HEK293T (cell line): Measurements from ENCODE around the gene OR4D10.
"Not testable (repeated sequence)": the region's sequence is repeated elsewhere in the genome, so short reads cannot be mapped to it uniquely, and the experiment has no call there.

ENCODE experiments used
- BHLHE40 ChIP-seq: fragments of 450-650 bp; IDR thresholded peaks from 2 replicates; pipeline ENCODE4 v1.6.1; 2016; ENCODE audit warnings: mild to moderate bottlenecking, moderate library complexity, borderline replicate concordance
- CTBP1 ChIP-seq: fragments of 450-650 bp; IDR thresholded peaks from 2 replicates; pipeline ENCODE4 v1.6.1; 2016; ENCODE audit warnings: borderline replicate concordance
- FOXK2 ChIP-seq: fragments of 450-650 bp; IDR thresholded peaks from 2 replicates; pipeline ENCODE4 v1.6.1; 2016; ENCODE audit warnings: mild to moderate bottlenecking
- FOXM1 ChIP-seq: fragments of 450-650 bp; IDR thresholded peaks from 2 replicates; pipeline ENCODE4 v1.6.1; 2017; ENCODE audit warnings: mild to moderate bottlenecking, borderline replicate concordance

DNA sequence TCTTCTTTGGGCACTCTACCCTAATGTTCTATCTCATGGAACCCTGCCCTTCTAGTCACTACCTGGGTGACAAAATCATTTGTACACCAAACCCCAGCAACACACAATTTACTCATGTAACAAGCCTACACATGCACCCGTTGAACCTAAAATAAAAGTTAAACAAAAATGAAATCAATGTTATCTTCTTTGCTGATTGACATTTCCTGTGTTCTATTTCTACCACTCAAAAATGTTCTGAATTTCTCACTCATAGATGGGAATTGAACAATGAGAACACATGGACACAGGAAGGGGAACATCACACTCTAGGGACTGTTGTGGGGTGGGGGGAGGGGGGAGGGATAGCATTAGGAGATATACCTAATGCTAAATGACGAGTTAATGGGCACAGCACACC lies 47.0 kb downstream of the OR4D10 start:
- not testable (repeated sequence) for TF ChIP-seq BHLHE40, CTBP1, FOXM1, FOXK2
